Endometrial microvascular endothelial cells (primary cell): ENCODE measurements around the gene MYLK2. TPM values are rescaled to one million over a fixed set of nuclear protein-coding genes. Genes with fewer than 3 reads are reported as not detected.

Experiments
- in situ Hi-C: cut with HindIII; loops from 2 replicates; pipeline ENCODE4 v1.10.0; 2017; ENCODE audit warnings: low sequenced_read_pairs, low pct_unique_long_range_greater_than_20kb; ENCODE audit errors: inconsistent ontology term
- total RNA-seq: library from RNA; depleted of rRNA; stranded (reverse); fragments of >200 nt; gene quantifications from one replicate; pipeline ENCODE4 v1.2.3, GENCODE V29; 2015; ENCODE audit errors: inconsistent ontology term

MYLK2 gene
- total RNA-seq, 1 donor from 2014 or later: 1.0 TPM

DNA sequence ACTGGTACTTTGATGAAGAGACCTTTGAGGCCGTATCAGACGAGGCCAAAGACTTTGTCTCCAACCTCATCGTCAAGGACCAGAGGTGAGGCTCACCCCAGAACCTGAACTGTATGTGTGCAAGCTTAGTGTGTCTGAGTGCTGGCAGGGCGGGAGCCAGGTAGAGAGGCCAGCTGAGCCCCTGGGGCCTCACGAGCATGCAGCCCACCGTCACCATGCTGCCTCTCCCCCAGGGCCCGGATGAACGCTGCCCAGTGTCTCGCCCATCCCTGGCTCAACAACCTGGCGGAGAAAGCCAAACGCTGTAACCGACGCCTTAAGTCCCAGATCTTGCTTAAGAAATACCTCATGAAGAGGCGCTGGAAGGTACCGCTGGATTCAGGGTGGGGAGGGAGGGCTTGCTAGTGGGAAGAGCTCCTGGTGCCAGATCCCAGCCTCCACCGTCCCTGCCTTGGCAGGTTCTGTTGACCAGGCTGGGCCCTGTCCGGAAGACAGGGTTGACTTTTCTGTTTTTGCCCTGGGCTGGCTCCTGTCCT, 12.7 kb downstream of the MYLK2 start:
- in situ Hi-C loops: no loop called here

DNA sequence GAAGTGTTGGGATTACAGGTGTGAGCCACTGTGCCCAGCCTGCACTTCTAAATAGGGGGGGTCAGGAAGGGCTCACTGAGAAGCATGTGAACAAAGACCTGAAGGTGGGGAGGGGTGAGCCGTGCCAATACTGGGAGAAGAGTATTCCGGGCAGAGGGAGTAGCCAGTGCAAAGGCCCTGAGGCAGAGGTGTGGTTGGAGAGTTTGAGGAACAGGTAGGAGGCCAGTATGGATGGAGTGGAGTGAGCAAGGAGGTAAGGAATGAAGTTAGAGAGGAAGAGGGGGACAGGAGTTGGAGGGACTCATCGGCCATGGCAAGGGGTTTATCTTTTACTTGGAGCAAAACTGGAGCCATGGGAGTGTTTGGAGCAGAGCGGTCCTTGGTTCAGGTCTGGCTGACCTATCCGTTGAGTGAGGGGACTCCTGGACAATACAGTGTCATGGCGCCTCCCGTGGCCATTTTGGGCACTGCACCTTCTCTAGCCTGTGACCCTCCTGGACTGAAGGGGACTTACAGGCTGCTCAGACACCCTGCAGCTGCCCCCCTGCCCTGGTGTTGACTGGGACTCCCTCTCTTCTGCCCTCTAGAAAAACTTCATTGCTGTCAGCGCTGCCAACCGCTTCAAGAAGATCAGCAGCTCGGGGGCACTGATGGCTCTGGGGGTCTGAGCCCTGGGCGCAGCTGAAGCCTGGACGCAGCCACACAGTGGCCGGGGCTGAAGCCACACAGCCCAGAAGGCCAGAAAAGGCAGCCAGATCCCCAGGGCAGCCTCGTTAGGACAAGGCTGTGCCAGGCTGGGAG, 14.2 kb downstream of the MYLK2 start:
- in situ Hi-C loops: no loop called here

DNA sequence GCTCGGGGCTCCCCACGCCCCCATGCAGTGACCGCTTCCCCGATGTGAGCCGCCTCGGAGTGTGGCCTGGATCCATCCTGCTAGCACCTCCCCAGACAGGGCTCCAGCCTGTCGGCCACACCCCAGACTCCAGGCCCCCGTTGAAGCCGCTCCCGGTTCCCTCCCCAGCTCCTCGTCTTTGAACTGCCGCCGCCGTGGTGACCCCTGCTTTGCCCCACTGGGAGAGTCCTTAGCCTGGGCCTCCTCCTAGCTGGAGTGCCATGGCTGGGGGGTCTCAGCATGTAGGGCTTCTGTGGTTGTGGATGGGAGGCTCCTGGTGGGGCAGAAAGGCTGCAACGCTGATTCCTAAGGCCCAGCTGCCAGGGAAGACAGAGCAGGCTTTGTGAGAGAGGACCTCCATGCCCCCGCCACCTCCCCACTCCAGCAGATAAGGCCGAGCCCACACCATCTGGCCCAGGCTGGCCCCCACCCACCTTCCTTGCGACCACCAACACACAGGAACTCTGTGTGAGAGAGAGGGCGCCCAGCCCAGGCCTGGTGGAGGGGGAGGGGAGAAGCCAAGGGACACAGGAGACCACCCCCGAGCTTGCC, 14.9 kb downstream of the MYLK2 start:
- in situ Hi-C loops: no loop called here

DNA sequence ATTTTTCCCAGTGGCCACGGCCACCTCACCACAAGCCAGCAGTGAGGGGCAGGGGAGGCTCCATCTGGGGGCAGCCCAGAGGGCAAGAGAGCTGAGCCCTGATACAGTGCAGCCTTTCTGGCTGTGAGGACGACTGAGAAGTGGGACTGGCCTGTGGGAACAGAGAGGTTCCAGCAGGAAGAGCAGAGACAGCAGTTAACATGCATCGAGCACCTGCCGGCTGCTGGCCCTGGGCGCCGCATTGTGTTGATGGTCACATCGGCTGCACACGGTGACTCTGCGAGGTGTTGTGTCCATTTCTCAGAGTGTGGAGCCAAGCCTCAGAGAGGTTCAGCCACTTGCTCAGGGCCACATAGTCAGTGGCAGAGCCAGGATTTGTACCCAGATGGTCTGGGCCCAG, 16.4 kb downstream of the MYLK2 start:
- in situ Hi-C loops: no loop called here

DNA sequence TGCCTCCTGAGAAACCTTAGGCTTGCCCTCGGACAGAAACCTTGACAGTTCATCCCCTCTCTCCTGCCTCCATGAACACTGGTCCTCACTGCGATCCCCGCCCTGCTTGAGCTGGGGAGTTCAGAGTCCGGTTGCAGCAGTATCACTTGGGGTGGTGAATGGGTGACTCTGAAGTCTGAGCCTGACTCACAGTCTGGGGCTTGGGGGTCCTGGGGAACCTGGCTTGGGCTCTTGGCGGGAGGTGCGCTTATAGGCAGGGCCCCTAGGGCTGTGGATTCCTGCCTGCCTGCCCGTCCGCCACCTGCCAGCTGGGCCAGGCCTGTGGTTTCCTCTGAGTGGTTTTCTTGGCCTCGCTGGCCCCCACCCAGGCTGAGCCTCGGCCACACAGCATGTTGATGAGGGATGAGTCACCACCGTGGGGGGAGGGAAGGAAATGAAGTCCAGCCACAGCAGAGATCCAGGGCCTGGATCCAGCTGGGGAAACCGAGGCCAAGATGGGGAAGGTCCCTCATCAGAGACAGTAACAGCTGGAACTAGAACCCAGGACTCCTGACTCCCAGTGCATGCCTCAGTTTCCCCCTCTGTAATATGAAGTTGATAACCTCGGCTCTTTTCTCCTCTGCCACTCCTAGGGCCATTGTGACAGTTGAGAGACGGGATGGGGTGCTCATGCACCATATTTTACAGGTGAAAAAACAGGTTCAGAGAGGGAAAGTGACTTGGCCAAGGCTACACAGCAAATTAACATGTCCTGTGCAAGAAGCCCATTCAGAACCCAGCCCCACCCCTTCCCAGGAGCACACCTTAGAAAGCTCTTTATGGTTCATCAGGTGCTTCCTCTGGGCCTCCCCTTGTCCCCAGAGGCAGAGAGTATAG, 17.1 kb downstream of the MYLK2 start:
- in situ Hi-C loops: no loop called here

DNA sequence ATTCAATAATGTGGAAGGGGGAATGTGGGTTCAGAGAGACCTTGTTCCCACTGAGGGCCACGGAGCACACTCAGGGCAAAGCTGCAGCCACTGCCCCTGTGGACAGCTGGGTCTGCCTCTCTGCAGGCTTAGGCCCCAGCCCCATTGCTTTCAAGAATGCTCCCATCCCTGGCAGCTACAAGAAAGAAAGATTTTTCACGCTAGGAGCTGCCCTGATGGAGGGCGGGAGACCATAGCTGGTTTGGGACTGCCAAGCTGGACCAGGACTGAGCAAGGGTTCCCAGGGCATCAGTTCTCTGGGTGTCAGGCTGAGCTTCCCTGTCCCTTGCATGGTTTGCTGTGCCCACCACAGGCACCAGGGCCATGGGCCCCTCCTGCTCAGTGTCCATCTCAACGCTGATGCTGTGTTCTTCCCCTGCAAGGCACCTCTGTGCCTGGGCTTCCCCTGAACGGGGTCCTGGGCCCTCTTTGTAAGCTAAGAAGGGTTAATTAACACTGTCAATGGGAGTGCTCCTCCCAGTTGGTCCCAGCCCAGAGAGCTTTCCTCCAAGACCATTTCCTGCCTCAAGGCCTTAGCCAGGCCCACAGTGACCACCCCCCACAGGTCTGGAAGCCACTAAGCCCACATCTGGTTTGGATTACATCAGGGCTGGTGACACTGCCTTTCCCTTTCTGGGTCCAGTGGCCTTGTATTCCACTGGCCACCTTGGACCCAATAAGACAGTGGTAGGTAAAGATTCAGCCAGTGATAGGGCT, 17.9 kb downstream of the MYLK2 start:
- in situ Hi-C loops: no loop called here

DNA sequence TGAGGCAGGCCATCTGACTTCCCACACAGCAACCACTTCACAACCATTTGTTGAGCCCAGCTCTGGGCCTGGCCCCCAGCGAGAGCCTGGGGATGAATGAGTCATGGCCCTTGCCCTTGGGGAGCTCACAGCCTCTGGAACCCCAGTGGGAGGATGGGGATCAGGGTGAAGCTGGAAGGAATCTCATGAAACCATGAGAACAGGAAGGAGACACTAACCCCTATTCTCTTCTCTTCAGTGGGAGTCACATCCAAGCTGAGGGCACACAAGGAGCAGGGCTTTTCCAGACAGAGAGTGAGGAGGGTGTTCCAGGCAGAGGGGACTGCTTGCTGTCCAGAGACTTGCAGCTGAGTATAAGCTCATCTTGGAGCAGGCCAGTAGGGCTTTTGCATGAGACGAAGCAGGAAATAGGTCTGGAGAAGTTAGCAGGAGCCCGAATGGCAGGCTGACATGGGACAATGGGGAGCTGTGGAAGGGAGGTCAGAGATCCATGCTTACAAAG, 18.8 kb downstream of the MYLK2 start:
- in situ Hi-C loops: no loop called here

- in situ Hi-C loops: no loop called here
Measured at GRCh38 chr20:31838646-31839292, 19.6 kb downstream of the MYLK2 start.

- in situ Hi-C loops: no loop called here
Measured at GRCh38 chr20:31839782-31840487, 20.8 kb downstream of the MYLK2 start.

GRCh38 chr20:31840906-31841816, 22.0 kb downstream of the MYLK2 start:
- in situ Hi-C loops: no loop called here

GRCh38 chr20:31841928-31842327, 22.8 kb downstream of the MYLK2 start:
- in situ Hi-C loops: no loop called here

DNA sequence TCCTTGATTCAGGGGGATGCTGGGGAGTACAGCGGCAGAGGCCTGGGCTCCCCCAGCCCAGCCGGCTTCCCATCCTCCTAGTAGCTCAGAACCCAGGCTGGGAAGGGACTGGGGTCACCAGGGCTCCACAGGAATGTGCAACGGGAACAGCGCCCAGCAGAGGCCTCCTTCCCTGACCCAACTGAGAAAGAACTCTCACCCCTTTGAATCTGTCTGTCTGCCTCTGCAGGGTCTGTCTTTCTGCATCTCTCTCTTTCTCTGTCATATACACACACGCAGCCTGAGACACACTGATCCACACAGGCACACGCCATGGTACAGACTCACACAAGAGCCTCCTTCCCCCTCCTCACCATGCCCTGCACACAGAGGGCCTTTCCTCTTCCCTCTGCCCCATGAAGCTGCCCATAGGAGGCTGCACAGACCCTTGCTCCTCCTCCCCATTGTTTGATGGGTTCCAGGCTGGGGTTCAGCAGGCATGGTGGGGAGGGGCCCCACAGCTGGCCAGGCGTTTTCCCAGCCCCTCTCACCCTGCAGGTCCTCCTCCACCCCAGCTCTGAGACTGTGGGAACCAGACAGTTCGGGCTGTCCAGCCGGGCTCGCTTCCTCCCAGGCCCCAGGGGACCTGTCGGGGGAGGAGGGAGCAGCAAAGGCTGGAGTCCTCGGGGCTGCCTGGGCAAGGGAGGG, 23.5 kb downstream of the MYLK2 start:
- in situ Hi-C loops: no loop called here

GRCh38 chr20:31843288-31843687, 24.1 kb downstream of the MYLK2 start:
- in situ Hi-C loops: no loop called here

DNA sequence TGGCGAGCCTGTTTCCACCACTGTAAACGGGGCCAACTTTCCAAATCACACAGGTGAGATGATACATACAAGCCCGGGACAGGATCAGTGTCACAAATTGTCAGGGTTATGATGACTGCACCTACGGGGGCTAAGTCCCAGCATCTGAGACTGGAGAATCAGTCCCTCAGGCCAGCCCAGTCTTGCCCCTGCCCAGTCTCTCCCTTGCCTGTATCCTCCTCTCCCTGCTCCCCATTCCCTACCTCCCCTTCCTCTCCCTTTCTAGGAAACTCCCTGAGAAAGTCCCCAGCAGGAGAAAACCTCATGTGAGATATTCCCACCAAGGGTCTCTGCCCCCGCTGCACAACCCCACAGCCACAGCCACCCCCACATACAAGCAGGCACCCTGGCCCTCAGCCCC, 24.7 kb downstream of the MYLK2 start:
- in situ Hi-C loops: no loop called here

- in situ Hi-C loops: no loop called here
Measured at GRCh38 chr20:31844737-31845299, 25.7 kb downstream of the MYLK2 start.
